NCI-H2171 treated with DMSO at 0.1 percent for 48 hours (cell line): Measurements from ENCODE around the gene BZW1.

Experiments used
- DNase-seq: peaks from one replicate; lab custom pipeline; 2025; lab: John Stamatoyannopoulos, UW

The BZW1 gene

DNA sequence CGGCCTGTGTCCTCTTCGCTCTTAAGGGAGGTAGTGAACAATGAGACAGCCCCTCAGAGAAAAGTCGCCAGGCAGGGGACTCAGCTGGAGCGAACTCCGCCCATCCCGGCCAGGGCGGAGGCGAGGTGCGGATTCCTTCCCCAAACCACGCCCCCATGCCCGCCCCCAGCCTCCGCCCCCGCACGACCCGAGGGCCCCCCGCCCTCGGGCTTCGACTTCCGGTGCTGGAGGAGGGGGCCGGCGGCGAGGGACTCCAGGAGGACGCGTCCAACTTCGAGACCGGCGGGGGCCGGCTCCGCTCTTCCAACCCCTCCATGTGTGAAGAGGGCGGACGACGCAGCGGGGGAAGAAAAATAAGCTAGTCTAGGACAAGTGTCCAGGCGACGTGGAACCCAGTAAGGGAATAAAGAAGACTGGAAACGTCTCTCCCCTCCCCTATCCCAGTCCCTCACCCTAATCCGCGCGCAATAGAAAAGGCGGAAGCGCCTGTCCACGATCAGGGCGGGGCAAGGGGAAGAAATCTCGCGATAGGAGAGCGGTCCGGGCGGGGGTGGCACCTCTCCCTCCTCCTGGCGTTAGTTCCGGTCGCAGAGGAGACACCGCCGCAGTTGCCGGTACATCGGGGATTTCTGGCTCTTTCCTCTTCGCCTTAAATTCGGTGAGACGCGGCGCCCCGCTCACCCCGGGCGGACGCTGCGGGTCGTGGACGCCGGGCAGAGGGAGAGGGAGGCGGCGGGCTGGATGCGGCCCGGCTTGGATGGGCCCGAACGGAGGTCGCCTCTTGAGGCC lies at the start of gene BZW1:
Gene BZW1, plus strand, starts transcription at position 578 of the 789 bp plus-strand sequence. CDS start 1,308 bp downstream, outside the sequence.
- peak; percentile 94 for DNase-seq

DNA sequence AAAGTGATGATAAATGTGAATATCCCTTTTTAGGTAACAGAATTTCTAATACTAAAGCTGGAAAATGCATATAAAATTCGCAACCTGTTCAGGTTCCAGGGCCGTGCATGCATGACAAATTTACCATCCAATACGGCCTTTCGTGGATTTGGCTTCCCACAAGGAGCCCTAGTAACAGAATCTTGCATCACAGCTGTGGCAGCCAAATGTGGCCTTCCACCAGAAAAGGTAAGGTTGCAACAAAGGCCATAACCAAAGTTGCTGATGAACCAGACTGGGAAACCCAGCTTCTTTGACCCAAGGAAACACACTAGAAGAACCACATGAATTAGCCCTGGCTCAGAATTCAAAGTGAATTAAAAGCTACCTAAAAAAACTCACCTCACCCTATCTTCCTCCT lies 49.6 kb upstream of the BZW1 start:
- no peak for DNase-seq

DNA sequence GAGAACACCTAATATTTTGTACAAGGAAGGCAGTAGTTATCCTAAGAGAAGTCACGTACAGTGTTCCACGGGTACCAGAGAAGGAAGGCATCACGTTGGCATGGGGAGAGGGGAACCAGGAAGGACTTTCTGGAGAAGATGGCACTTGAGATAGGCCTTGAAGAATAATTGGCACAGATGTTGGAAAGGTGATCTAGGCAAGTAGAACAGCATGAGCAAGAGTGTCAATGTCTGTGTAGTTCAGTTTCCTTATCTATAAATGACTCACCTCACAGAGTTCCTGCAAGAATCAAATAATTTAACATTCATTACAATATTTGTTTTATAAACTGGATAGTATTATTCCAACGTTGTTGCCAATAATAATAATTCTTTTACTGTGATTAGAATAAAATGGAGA lies 48.3 kb upstream of the BZW1 start:
- no peak for DNase-seq

DNA sequence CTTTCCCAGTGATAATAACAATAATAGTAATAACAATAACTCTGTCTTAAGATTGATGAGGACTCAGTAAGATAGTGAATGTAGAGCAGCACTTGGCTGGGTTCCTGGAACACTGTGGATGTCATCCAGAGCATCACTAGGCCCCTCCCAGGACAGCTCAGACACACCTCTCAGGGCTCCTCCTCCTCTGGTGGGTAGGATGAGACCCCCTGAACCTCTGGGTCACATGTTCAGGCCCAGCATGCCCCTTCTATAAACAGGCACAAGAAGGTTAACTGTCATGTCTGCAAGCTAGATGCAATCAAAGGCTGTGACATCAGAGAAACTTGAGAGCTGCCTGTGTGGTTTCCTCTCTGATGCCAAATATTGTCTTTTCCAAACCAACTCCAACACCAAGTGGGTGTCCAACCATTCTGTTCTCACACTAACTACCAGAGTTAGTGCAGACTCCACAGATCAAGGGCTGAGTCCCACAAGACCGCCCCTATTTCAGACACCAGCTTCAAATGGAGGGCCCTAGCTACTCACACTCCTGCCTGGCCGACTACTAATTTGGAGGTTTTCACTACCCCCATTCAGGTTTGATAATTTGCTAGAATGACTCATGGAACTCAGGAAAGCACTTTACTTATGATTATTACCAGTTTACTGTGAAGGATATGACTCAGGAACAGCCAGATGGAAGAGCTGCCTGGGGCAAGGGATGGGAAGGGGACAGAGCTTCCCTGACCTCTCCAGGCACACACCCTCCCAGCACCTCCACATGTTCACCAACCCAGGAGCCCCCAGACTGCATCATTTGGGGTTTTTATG lies 46.4 kb upstream of the BZW1 start:
- DNase-seq, result no peak

DNA sequence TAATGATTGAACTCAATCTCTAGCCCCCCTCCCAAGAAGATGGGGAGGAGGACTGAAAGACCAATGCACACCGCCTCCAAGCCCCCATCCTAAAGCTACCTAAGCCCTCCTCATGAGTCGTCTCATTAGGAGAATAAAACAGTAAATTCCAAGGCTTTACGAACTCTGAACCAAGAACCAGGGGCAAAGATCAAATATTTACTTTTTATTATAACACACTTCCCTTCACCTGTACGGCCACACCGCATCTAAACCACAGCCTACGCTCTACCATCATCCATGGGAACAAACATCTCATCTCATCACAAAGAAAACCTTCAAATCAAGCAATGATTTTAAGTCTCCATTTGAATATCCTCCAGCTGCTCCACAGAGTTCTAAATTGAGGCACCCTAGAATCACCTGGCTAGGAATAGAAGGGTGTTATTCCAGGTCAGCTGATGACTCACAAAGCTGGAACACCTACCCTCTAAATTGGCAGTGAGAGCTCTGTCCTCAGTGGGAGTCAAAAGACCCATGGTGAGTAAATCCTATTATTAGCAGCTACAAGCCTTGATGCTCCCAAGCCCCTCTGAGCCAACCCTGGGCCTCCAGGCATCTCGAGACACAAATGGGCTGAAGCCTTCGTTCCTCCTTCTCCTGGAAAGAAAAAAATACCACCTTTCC lies 45.6 kb upstream of the BZW1 start:
- DNase-seq, result no peak

DNA sequence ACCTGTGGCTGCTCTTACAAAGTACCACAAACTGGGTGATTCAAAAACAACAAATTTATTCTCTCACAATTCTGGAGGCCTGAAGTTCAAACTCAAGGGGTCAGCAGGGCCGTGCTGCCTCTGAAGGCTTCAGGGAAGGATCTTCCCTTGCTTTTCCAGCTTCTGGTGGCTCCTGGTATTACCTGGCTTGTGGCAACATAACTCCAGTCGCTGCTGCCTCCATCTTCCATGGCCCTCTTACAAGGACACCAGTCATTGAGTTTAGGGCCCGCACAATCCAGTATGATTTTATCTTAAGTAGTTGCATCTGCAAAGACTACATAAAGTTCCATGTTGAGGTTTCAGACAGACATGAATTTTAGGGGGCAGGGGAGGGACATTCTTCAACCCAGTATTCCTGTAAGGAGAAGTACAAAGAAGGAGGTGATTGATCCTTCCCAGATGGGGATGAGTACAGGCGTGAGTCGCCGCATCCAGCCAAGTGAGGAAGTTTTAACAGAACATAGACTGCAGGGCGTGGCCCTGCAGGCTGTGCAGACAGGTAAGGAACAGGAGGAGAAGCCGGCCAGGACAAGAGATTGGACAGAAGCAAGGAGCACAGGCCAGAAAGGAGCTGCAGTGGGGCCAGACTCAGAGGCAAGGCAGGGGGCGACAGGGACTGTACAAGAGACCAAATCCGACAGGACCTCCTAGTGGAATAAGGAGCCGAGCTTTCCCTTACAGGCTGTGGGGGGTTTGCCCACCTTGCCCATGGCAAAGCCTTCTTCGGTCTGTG lies 44.4 kb upstream of the BZW1 start:
- DNase-seq, result no peak

DNA sequence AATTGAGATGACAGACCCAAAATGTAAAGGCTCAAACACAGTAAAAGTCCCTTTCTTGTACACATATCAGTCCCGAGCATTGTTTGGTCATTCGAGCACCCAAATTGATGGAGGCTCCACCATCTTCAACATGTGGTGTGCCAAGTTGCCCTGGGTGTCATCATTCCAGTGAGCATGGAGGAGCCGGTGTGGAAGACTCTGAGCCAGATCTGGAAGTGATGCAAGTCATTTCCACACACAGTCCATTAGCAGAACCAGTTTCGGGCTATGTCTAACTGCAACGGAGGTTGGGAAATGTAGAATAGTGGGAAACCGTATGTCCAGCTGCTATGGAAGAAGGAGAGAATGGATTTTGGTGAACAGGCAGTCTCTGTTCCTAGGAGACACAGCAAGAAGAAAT lies 40.9 kb upstream of the BZW1 start:
- no peak for DNase-seq

DNA sequence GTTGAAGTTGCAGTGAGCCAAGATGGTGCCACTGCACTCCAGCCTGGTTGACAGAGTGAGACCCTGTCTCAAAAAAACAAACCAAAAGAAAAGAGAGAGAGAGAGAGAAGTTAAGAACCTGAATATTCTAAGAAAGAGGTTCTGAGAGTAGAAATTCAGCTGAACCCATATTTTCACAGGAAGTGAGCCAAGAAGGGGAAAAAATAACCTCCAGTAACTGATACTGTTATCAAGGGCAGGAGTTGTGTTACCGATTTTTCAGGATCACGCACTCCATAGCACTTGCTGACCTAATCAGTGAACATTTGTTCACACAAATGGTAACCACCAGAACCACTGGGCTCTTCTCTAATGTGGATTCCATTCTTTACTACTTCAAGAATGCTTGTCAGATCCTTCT lies 39.1 kb upstream of the BZW1 start:
- no peak for DNase-seq

DNA sequence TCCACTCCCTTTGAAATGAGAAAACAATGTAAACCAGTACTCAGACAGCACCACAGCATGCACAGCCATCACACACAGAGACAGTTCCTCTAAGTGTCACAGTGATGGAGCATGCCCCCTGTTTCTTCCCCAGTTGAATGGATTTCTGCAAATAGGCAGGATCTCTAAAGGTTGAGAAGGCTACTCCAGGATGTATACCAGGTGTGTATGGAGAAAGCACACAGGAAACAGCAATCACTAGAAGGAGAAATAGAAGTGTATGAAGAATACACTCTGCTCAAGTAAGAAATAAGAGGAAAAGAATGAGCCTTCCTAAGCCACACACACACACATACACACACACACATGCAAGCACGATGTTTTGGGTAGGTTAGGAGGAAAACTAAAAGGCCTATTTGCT lies 38.6 kb upstream of the BZW1 start:
- DNase-seq, result no peak

DNA sequence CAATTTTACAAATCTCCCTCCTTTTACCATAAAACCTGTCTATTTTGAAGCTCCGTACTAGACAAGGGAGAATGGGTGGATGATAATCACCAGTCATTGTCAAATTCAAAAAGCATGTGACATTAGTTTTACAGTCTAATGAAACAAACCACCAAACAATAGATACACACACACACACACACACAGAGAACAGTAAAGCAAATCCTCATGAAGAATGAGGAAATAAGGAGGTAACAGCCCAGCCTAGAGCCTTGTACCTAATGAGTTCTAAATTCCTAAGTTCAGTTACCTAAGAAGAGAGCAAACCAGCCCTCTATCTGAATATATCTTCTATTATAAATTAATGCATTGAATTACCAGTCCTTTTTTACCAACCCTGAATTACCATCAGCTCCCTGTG lies 36.8 kb upstream of the BZW1 start:
- DNase-seq, result no peak

DNA sequence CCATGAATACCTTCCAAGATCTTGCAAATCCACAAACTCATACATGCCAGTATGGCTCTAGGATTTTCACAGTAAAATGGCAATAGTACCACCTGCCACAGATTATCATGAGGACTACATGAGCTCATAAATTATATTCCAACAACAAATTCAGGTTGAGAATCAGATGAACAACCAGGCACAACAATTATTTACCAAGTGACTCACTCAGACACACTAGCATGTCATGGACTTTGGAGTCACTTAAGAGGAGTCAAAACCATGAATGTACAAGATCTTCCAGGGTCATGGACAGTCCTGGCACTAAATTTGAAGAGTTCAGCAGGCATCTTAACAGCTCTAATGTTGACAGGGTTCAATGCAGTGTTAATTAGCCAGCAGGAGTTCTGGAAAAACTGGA lies 34.4 kb upstream of the BZW1 start:
- no peak for DNase-seq

DNA sequence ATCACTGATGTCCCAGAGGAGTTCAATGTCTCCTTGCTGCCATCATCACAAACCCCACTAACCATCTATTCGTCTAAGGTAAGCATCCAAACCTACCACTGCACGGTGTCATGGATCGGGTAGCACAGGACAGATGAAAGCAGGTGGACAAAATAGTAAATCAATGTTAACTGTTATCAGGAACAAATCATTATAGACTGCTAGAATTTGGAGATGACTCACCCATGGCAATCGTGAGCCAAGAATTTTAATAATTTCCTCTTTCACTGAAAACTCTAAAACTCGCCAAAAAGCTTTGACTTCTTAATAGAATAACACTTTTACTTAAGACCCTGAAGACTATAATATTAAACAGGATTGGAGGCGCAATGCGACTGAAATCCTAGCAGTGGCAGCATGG lies 33.7 kb upstream of the BZW1 start:
- no peak for DNase-seq

DNA sequence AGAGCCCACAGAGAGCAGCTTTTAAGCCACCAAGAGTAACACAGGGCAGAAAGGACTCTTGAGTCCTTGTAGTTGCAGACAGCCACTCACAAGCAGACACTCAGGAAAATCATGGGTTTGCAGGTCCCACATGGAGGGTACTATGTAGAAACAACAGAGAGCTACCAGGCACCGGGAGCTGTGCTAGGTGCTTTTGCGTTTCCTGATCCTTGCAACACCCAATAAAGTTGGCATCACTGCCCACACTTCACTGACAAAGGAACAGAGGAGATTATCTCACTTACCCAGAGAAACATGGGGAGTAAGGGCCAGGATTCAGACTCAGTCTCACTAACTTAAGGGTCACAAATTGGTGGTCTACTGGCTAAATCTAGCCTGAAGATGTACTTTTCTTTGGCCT lies 32.5 kb upstream of the BZW1 start:
- DNase-seq, result no peak

DNA sequence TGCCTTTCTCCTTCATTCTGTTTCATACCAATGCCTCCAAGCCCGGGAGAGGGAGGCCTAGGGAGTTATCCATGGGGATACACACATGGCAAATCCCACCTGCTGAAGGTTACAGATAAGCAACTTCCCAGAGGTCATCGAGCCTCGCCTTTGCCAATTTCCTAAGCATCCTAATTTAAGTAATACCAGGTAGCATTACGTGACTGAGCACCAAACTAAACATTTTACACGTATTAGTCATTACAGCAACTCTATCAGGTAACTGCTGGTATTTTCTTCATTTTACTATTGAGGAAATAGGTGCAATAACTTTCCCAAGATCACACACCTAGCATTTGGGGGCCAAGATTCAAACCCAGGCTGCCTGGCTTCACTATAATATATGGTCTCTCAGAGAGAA lies 30.1 kb upstream of the BZW1 start:
- no peak for DNase-seq

DNA sequence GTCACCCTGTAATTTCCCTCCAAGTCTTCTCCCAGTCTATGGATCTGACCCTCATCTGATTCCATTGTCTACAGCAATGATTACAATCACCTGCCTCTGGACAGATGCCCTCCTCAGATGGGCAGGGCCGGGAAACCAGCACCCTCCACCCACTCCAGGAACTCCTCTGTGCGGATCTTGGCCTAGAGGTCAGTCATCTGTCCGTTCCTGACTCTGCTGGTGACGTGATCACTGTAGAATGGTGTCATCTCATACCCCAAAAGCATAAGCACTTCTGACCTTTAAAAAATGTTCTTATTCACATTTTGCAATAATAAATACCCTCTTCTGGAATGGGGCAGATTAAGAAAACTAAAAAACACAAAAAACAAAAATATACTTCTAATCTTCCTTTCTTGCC lies 29.5 kb upstream of the BZW1 start:
- DNase-seq, result no peak

DNA sequence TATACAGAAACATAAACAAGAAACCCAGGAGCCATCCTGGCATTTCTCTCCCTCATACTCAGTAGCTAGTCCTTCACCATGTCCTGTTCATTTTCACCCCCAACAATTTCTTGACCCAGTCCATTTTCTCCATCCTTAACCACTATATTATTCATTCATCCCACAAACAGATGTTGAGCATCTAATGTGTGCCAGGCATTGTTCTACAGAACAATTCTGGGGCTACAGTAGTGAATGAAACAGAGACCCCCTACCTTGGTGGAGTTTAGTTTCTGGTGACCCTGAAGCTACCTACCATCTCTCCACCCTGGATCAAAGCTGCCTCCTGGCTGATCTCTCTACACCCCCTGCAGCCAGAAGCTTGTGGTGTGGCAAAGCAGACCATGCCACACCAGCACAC lies 27.5 kb upstream of the BZW1 start:
- DNase-seq, result no peak

DNA sequence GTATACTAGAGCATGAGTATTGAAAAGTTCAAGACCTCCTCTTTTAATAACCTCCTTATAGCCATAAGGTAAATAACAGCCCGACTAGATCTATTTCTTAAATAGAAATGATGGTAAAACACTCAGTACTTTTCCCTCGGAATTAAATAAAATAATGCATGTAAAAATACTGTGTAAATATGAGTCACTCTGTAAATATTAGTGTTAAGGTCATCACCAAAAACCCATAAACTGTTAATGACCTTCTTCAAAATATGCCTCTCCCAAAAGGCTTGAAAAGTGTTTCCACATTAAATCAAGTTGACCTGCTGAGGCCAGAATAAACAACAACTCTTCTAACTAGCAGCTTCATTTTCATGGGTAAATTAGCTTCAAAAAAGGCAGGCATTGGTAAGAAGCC lies 25.3 kb upstream of the BZW1 start:
- no peak for DNase-seq

DNA sequence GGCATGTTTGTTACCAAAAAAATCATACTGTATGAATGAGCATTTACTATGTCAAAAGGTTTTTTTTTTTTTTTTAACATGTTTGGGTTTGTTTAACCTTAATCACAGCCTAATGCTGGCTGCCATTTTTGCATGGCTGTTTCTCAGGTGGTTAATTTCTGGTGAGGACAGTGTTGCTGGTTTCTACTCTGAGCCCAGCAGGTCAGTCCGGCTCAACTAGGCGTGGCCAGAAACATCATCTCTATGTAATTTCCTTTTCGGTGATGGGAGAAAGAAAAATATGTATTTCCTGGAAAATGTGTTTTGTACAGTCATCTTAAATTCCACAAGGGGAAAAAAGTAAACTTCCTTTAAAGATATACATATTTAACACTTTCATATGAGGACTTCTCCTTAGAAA lies 24.9 kb upstream of the BZW1 start:
- no peak for DNase-seq

DNA sequence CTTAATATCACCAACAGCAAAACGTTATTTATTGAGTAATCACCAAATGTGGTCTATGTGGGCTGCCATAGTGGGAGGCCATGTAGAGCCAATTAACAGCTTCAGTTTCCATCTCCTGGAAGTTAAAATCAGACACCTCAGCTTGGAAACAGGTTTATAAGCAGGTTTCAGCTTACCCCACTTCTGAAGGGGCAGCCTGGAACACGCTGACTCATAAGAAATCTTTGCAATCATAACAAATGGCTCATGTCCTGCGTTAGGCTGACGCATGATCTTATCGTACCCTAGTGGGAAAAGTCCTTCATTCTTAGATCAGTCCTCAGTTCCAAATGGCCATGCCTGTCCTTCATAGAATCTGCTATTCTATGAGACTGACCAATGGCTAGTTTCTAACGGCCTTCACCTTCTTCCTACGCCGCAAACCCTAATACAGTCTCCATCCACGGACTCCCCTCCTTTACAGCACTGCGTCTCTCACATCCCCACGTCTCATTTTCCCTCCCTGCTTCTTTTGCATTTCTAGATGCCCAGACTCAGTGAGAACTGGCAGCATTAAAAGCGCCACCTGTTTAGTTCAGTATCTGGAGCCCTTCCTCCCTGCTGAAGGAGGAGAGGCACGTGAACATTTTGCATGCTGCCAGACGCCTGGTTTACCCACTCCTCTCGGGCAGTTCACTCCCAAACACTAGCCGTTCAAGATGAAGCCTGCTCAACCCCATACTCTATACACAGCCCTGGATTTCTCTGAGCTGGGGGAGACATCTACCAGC lies 24.2 kb upstream of the BZW1 start:
- peak; percentile 21 for DNase-seq

DNA sequence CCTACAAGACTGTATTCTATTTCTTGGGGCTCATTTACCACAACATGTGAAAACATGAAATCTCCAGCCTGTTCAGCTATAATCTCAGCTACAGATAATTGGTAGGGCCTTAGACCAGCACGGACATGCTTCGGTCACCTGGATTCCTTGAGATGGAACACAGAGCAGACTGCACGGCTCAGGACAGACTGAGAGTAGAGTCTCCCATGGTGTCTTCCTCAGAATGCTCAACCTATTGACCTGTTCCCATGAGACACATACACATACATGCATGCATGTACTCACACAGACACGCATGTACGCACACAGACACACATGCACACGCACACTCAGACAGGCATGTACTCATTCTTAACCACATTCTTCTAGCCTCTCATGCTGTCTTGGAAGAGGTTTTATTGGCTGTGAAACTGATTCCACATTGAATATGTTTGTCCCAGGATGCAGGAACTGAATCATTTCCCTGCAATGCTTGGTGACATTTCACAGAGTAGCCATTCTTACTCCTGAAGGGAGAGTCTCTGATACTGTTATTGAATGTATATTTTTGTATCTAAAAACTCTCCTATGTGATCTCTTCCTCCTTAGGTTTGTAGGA lies 23.5 kb upstream of the BZW1 start:
- no peak for DNase-seq

DNA sequence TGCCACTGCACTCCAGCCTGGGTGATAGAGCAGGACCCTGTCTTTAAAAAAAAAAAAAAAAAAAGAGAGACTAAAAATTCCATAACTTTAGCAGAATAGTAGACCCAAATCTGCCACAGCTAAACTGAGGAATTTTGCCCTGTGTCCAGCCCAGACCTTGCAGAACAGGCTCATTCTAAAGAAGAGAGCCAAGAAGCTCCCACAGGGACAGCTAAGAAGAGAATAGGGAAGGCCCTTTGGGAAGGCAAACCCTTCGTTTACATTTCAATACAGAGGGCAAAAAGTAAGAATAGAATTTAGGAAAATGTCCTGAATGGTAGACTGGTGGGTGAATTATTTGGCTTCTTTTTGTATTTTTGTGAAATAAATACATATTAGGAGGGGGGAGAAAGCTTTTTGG lies 21.5 kb upstream of the BZW1 start:
- DNase-seq, result no peak
